ENCODE measurements around the gene TOP2A. TPM values are rescaled to one million over a fixed set of nuclear protein-coding genes. Genes with fewer than 3 reads are reported as not detected.
A peak's percentile ranks its signal among the peaks of the same experiment; 100 is the strongest.
"Not testable (repeated sequence)": the region's sequence is repeated elsewhere in the genome, so short reads cannot be mapped to it uniquely, and the experiment has no call there.

Gene TOP2A
- total RNA-seq, 1 experiment from 2014 or later = 241 TPM

GRCh38 chr17:40432864-40433528, 15.3 kb upstream of the TOP2A start:
- peak; percentile 46 for DNase-seq (ENCODE audit: low spot score)

GRCh38 chr17:40431231-40431602, 13.5 kb upstream of the TOP2A start:
- DNase-seq (ENCODE audit: low spot score) = no peak

DNA sequence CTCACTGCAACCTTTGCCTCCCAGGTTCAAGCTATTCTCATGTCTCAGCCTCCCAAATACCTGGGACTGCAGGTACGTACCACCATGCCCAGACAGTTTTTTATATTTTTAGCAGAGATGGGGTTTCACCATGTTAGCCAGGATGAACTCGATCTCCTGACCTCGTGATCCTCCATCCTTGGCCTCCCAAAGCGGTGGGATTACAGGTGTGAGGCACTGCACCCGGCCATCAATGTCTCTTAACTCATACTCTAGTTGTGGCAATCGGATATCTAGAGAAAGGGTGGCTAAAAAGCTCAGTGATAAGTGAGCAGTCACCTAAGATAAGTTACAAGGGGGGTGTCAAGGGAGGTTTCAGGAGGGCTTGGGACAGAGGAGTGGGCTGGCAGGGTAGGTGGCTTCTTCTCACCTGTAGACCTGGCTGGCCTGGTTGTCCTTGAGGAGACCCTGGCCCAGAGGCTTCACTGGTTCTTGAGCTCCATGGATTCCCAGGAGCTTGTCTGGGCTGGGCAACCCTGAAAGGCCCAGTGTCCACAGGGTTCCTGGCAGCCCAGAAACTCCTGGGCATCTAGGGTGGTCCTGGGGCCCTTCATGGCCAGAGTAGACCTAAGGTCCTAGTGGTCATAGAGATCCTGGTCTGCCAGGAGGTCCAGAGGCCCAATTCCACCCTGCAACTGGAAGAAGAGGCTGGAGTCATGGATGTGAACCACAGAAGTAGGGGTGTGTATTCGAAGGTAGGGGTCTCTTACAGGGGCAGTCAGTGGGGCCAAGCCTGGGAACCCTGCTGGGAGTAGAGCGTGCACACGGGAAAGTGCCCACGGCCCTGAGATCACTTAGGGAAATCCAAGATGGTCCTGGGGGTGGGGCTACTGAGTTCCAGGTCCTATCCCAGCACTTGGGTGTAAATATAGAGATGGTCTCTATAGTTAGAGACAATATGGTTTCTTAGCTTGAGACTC, 12.9 kb upstream of the TOP2A start:
- DNase-seq (ENCODE audit: low spot score) = no peak

- no peak for DNase-seq (ENCODE audit: low spot score)
Observed at GRCh38 chr17:40427002-40427491, 9.4 kb upstream of the TOP2A start.

DNA sequence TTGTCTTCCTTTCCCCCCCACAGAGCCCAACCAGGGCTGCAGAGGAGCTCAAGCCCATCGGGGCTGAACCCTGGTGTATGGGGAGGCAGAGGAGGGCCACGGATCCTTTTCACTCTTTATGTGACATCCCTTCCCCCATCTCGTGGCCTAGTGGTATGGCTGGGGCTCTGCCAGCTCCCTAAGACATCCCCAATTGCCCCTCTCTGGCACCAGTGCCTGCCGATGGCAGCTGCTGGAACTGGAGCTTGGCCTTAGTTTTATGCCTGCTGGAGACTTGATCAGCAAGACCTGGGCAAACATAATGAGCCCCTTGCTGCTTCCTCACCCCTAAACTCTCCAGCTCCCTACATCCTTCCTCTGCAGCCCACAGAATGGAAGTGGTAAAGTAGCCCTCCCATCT, 8.0 kb upstream of the TOP2A start:
- no peak for DNase-seq (ENCODE audit: low spot score)

DNA sequence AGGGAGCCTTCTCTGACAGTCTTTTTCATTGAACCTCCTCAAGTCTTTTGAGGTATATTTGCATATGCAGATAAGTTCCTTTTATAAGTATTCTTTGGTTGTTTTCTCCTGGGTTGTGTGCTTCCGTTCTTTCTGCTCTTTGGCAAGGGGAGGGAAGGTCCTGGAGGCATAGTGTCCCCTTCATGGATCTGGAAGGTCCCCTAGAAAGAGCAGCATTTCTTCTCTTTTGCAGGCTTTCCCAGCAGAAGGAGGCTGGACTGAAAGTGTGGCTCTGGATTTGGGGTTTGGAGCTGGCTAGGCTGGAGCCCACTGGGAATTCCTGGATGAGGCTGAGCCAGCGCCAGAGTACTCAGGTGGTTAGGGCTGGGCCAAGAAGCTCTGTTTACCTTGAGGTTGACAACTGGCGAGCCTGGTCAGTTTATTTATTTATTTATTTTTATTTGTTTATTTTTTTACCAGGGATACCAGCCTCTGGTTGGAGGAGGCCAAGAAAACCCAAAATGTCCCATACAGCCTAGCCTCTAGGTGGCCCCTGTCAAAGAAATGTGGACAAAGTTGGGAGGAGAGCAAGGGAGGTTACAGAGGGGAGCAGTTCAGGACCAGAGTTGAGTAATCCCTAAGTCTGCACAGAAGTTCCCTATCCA, 5.4 kb upstream of the TOP2A start:
- no peak for DNase-seq (ENCODE audit: low spot score)

GRCh38 chr17:40419559-40420331, 2.0 kb upstream of the TOP2A start:
- DNase-seq (ENCODE audit: low spot score) = no peak

- DNase-seq (ENCODE audit: low spot score) = no peak
Observed at GRCh38 chr17:40418428-40418706, 671 bp upstream of the TOP2A start.

DNA sequence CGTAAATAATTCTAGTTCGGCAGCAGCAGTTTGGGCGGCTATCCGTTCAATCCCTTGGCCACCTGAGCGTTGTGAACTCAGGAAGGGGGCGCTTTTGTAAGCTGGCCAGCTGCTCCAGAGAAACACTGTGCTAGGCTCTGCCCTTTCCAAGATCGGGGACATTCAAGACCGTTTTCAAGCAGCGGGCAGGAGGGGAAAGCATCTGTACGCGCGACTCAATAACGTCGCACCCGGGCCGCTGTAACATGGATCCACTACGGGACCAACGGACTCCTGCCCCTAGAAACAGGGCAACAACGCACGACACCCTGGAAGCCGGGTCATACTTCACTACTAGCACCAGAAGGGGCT, 463 bp downstream of the TOP2A start:
- DNase-seq (ENCODE audit: low spot score) = peak; percentile 34

GRCh38 chr17:40416671-40417070, 1.0 kb downstream of the TOP2A start:
- no peak for DNase-seq (ENCODE audit: low spot score)

DNA sequence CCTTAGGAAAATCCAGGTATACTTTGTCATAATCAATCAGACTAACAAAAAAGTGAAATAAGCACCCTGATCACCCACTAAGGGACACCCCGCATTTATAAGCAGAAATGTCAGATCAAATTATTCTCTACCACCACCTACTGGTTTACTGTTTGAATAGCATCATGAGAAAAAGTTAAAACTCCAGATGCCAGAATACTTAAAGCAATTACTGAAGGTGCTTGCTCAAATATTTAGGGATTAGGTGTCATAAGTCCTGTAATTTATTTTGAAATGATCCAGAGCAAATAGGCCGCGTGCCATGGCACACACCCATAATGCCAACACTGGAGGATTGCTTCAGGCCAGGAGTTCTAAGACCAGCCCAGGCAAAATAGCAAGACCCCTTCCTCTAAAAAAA, 2.3 kb downstream of the TOP2A start:
- peak; percentile 60 for DNase-seq (ENCODE audit: low spot score)

DNA sequence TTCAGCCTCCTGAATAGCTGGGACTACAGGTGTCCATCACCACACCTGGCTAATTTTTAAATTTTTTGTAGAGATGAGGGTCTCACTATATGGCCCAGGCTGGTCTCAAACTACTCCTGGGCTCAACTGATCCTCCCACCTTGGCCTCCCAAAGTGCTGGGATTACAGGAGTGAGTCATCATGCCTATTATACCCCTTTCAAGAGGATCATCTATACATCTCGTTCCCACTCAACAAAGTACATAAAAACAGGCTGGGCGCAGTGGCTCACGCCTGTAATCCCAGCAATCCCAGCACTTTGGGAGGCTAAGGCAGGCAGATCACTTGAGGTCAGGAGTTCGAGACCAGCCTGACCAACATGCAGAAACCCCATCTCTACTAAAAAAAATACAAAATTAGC, 3.4 kb downstream of the TOP2A start:
- not testable (repeated sequence) for DNase-seq (ENCODE audit: low spot score)

GRCh38 chr17:40412880-40413279, 4.8 kb downstream of the TOP2A start:
- no peak for DNase-seq (ENCODE audit: low spot score)

DNA sequence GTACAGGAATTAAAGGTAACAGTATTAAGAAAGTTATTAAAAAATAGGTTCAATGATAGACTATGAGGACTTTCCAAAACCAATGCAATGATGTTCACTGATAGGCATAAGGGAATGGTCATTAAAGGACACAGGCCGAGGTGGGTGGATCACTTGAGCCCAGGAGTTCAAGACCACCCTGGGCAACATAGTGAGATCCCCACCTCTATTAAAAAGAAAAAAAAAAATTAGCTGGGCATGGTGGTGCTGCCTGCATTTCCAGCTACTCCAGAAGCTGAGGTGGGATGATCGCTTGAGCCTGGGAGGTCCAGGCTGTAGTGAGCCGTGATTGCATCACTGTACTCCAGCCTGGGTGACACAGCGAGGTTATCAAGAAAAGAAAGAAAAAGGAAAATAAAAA, 5.9 kb downstream of the TOP2A start:
- no peak for DNase-seq (ENCODE audit: low spot score)

DNA sequence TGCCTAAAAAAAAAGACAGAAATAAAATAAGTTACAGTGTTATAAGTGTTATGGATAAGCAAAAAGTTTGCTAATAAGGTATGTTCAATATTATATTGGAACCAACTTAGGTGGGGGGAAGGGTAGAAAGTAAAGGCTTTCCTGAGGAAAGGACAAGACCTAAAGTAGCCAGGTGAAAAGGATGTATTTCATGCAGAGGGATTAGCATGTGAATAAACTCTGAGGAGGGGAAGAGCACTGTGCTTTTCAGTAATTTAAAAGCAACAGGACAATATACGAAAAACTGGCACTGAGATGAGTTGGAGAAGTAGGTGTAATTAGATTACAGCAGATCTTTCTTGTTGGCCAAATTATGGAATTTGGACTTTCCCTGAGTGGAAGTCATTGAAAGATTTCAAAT, 7.6 kb downstream of the TOP2A start:
- no peak for DNase-seq (ENCODE audit: low spot score)

DNA sequence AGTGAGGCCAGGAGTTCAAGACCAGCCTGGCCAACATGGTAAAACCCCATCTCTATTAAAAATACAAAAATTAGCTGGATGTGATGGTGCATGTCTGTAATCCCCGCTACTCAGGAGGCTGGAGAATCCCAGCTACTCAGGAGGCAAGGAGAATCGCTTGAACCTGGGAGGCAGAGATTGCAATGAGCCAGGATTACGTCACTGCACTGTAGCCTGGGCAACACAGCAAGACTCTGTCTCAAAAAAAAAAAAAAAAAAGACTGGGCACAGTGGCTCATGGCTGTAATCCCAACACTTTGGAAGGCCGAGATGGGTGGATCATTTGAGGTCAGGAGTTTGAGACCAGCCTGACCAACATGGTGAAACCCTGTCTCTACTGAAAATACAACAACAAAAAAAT, 8.2 kb downstream of the TOP2A start:
- DNase-seq (ENCODE audit: low spot score) = not testable (repeated sequence)

- no peak for DNase-seq (ENCODE audit: low spot score)
Observed at GRCh38 chr17:40407460-40407859, 10.2 kb downstream of the TOP2A start.

DNA sequence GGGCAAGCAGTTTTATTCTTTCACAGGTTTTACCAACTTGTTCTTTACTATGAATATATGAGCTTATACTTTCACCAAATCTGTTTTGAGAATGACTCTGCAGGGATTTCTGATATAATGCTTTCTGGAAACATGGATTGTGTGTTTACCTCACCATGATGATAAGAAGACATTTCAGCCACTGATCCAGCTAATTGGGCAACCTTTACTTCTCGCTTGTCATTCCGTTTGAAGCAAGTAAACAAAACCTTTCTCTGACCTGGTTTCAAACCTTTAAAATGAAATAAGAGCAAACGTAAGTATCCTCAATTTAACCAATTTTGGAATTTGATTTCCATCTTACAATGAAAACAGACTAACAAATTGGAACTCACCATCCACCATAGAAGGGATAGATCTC, 13.7 kb downstream of the TOP2A start:
- no peak for DNase-seq (ENCODE audit: low spot score)

DNA sequence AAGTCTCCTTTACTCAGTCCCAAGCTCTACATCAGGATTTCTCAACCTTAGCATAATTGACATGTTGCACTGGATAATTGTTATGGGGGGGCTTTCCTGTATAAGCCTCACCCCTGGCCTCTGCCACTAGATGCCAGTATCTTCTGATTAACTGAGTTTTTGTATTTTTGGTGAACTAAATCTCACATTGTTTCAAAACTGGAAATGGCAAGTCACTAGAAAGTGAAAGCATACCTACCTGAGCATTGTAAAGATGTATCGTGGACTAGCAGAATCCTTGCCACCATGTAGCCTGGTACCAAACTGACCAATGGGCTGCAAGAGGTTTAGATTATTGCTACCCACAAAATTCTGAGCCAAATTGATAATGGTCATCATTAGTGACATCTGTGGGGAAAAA, 15.0 kb downstream of the TOP2A start:
- DNase-seq (ENCODE audit: low spot score) = no peak

DNA sequence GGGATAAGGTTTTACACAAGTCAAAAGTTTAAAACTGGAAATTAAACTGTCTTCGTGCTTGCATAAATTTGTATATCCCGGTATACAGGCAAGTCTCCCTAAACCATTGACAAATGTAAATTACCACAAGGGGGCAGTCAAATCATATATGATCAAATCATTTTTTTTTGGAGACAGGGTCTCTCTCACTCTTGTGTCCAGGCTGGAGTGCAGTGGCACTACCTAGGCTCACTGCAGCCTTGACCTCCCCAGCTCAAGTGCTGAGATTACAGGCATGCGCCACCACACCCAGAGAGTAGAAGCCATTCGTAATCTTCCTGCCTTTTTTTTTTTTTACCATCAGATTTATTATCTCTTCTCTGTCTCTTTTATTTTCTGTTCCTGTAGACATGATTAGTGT, 18.5 kb downstream of the TOP2A start:
- peak; percentile 41 for DNase-seq (ENCODE audit: low spot score)

- not testable (repeated sequence) for DNase-seq (ENCODE audit: low spot score)
Observed at GRCh38 chr17:40386555-40386954, 31.1 kb downstream of the TOP2A start.

DNA sequence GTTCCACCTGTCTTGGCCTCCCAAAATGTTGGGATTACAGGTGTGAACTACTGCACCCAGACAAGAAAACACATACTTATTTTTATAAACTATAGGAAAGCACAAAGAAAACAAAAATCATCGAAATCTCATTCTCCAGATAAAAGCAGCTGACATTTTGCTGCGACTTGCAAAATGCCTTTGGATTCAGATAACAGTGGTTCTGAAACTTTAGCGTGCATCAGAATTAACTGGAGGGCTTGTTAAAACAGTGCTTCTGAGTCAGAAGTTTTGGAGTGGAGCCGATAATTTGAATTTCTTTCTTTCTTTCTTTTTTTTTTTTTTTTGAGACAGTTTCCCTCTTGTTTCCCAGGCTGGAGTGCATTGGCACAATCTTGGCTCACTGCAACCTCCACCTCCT, 35.4 kb downstream of the TOP2A start:
- DNase-seq (ENCODE audit: low spot score) = no peak

Measured in A172 (cell line).